GM21423 (cell line): ENCODE data around the gene PRDX5.

Experiments used
- ATAC-seq: cut with Tn5 transposase; IDR thresholded peaks from one replicate; pipeline ENCODE4 v1.9.1; 2021; ENCODE audit warnings: mild to moderate bottlenecking, moderate library complexity; ENCODE audit not compliant: unreplicated experiment

The PRDX5 gene

GRCh38 chr11:64359712-64360445, 42.0 kb downstream of the PRDX5 start:
- ATAC-seq = no peak

GRCh38 chr11:64360448-64360921, 42.6 kb downstream of the PRDX5 start:
- ATAC-seq = no peak

GRCh38 chr11:64361659-64362058, 43.7 kb downstream of the PRDX5 start:
- ATAC-seq = no peak

- no peak for ATAC-seq
These were observed 44.4 kb downstream of the PRDX5 start for GRCh38 chr11:64362339-64362738.

GRCh38 chr11:64364435-64364834, 46.5 kb downstream of the PRDX5 start:
- no peak for ATAC-seq

GRCh38 chr11:64364911-64365310, 47.0 kb downstream of the PRDX5 start:
- ATAC-seq = no peak

- ATAC-seq = no peak
These were observed 48.8 kb downstream of the PRDX5 start for GRCh38 chr11:64366751-64367150.

GRCh38 chr11:64367931-64368672, 50.2 kb downstream of the PRDX5 start:
- no peak for ATAC-seq

- ATAC-seq = no peak
These were observed 50.8 kb downstream of the PRDX5 start for GRCh38 chr11:64368673-64369074.

GRCh38 chr11:64369440-64370421, 51.8 kb downstream of the PRDX5 start:
- ATAC-seq = no peak

- no peak for ATAC-seq
These were observed 53.3 kb downstream of the PRDX5 start for GRCh38 chr11:64371201-64371600.
